ENCODE results near the gene CCDC80. TPM values are rescaled to one million over a fixed set of nuclear protein-coding genes. Genes with fewer than 3 reads are reported as not detected.

The CCDC80 gene
- total RNA-seq, 1 experiment from 2014 or later: 19.4 TPM

DNA sequence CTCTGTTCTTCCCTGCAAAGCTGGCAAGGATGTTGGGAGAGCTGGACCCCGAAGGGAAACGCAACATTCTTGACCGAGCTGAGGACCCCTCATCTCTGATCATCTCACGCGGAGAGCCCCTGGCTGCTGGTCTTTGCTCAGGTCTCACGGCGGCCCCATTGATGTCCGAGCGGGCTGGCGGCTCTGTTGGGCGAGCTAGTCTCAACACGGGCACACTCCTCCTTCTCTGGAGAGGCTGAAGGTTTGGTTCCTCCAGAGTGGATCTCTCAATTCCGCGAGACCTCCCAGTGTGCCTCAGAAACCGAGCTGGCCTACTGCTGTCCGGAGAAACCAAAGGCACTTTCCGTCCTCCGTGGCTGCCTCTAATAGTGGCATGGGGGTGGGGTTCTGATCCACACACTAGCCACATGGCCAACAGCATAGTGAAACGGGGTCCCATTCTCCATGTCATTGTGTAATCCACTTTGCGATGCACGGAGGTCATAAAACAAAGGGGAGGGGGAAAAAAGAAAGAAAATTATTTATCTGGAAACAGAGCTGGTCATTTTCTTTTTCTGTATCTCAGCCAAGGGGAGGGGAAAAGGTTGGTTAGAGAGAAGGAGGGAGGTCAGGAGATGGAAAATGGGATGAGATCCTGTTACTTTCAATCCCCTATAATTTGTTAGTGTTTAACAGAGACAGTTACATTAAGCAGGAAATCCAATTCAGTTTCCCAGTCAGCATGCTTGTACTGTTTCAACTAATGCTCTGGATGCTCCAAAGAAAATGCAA, 1.3 kb downstream of the CCDC80 start:
- H3K4me1 Mint-ChIP-seq (ENCODE audit: insufficient read depth, unreplicated experiment): peaks cover 27% of the 10 kb centered on the region
- POLR2A ChIA-PET: interaction anchor here (0.6 to 1.6 kb wide), 5 partner anchors 32 to 317 kb away, joined by 3 to 4 read pairs (median 3); no protein-coding TSS in a partner anchor
- peaks cover 4% of the 10 kb centered on the region for H3K36me3 Mint-ChIP-seq (ENCODE audit: insufficient read depth, unreplicated experiment)
- no peaks in the 10 kb centered on the region for H3K27me3 Mint-ChIP-seq (ENCODE audit: insufficient read depth, unreplicated experiment)
- no peak overlapping the region for H3K27ac Mint-ChIP-seq (ENCODE audit: low read depth, unreplicated experiment)
- CTCF ChIA-PET: interaction anchor here (0.5 to 8.3 kb wide), 8 partner anchors 42 to 353 kb away, joined by 3 to 193 read pairs (median 4); no protein-coding TSS in a partner anchor
- intact Hi-C loops (cut with micrococcal nuclease): loop anchor here (5.0 kb wide), 1 partner anchor 648 kb away; no protein-coding TSS in a partner anchor
- TF ChIP-seq CTCF (IDR thresholded peaks at IDR 0.05; ENCODE audit: unreplicated experiment): no peak
- no peak overlapping the region for H3K4me3 Mint-ChIP-seq (ENCODE audit: unreplicated experiment)
- no TSS peak for BruUV-seq (replicated peaks)
- DNase-seq (ENCODE audit: unreplicated experiment): no peak
- no peaks in the 10 kb centered on the region for H3K9me3 Mint-ChIP-seq (ENCODE audit: unreplicated experiment)

DNA sequence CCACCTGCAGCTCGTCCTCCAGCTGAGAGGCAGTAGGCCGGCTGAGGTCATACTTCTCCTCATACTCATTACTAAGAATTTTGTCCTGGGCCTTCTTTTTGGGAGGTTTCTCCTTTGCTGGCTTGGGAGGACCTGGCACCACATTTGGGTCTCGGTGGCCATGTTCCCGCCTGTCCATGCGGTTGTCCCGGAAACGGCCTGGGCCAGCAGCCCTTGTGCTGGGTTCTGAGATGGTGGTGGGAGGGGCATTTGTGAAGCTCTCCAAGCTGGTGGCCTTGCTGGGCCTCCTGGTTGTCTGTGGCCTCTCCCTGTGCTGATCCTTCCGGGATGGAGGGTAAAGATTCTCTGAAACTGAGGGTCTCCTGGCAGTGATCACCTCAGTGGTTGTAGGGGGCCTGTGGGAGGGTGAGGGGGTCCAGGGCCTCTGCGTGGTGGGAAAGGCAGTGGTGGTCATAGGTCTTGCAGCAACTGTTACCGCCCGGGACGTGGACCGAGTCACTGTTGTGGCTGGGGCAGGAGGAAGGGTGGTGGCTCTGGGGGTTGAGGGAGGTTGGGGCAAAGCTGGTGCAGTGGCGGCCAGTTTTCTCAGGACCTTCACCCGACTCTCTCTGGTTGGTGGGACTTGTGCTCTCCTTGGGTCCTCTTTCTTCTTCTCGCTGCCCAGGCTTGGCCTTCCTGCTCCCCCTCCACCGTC, 2.5 kb downstream of the CCDC80 start:
- POLR2A ChIA-PET: interaction anchor here (1.0 kb wide), 1 partner anchor 342 kb away, joined by 3 read pairs; no protein-coding TSS in a partner anchor
- Mint-ChIP-seq H3K36me3 (ENCODE audit: insufficient read depth, unreplicated experiment) (peaks cover 4% of the 10 kb centered on the region), H3K27me3 (ENCODE audit: insufficient read depth, unreplicated experiment) (no peaks in the 10 kb centered on the region), H3K4me3 (ENCODE audit: unreplicated experiment) (no peak overlapping the region), H3K9me3 (ENCODE audit: unreplicated experiment) (no peaks in the 10 kb centered on the region), H3K4me1 (ENCODE audit: insufficient read depth, unreplicated experiment) (peaks cover 24% of the 10 kb centered on the region), H3K27ac (ENCODE audit: low read depth, unreplicated experiment) (no peak overlapping the region)
- BruUV-seq (replicated peaks): no TSS peak
- TF ChIP-seq CTCF (IDR thresholded peaks at IDR 0.05; ENCODE audit: unreplicated experiment): no peak
- no peak for DNase-seq (ENCODE audit: unreplicated experiment)
- intact Hi-C loops (cut with micrococcal nuclease): no loop called here
- CTCF ChIA-PET: interaction anchor here (0.6 to 8.0 kb wide), 8 partner anchors 10 to 354 kb away, joined by 3 to 193 read pairs (median 4); no protein-coding TSS in a partner anchor

DNA sequence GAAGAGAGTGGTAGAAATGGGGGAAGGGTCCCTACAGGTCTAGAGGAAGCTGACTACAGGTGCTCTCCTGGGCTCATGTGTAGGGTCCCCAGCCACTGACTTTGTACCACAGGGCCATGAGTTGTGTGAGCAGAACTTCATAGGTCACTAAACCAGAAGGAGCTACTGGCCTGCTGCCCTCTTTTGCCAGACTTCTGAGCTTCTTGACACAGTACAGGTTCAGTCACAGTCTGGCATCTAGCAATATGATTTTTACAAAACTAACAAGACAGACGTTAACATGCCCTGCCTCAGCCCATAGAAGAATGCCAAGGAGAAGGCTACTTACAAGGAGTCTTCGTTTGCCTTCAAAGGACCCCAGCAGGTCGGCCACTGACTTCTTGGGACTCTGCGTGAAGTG, 3.2 kb downstream of the CCDC80 start:
- POLR2A ChIA-PET: interaction anchor here (1.0 kb wide), 2 partner anchors 174 to 342 kb away, joined by 3 read pairs; no protein-coding TSS in a partner anchor
- H3K4me3 Mint-ChIP-seq (ENCODE audit: unreplicated experiment): no peak overlapping the region

More for the DNA sequence above, 3.2 kb downstream of the CCDC80 start:
- CTCF ChIA-PET: interaction anchor here (0.7 to 2.0 kb wide), 5 partner anchors 9 to 345 kb away, joined by 3 to 9 read pairs (median 4); no protein-coding TSS in a partner anchor
- BruUV-seq (replicated peaks): no TSS peak
- Mint-ChIP-seq H3K9me3 (ENCODE audit: unreplicated experiment) (no peaks in the 10 kb centered on the region), H3K27me3 (ENCODE audit: insufficient read depth, unreplicated experiment) (no peaks in the 10 kb centered on the region), H3K36me3 (ENCODE audit: insufficient read depth, unreplicated experiment) (peaks cover 2% of the 10 kb centered on the region), H3K4me1 (ENCODE audit: insufficient read depth, unreplicated experiment) (peaks cover 23% of the 10 kb centered on the region), H3K27ac (ENCODE audit: low read depth, unreplicated experiment) (no peak overlapping the region)
- TF ChIP-seq CTCF (IDR thresholded peaks at IDR 0.05; ENCODE audit: unreplicated experiment): no peak
- intact Hi-C loops (cut with micrococcal nuclease): no loop called here
- DNase-seq (ENCODE audit: unreplicated experiment): no peak
